Left ventricle myocardium superior (tissue), 1 donor: Measurements from ENCODE around the gene TTC27. TPM values are rescaled to one million over a fixed set of nuclear protein-coding genes. Genes with fewer than 3 reads are reported as not detected.
"Not testable (repeated sequence)": the region's sequence is repeated elsewhere in the genome, so short reads cannot be mapped to it uniquely, and the experiment has no call there.

Experiments
- ATAC-seq: fragments of 200-7000 bp; cut with Tn5 transposase; one replicate; pipeline ENCODE4 v1.9.1; 2020; ENCODE audit warnings: mild to moderate bottlenecking, moderate library complexity
- DNase-seq: peaks from one replicate; pipeline ENCODE4 v3.0.0-alpha.2; 2020
- intact Hi-C: fragments of 100-400 bp; cut with micrococcal nuclease; formaldehyde crosslinking; loops from one replicate; pipeline ENCODE4 v1.11.0; 2022
- total RNA-seq: library from RNA; stranded (reverse); fragmentation: NEBNext Ultra II Directional; extraction: Animal tissue kit (Norgen Biotek cat#: 25700); gene quantifications from one replicate; pipeline ENCODE4 v1.2.1, GENCODE V29; 2021
- donor health status: DM: no; HTN: yes; CAD: no; lungs with severe emphysema.

The TTC27 gene
- total RNA-seq, 1 donor from 2014 or later = 8.3 TPM

- intact Hi-C loops = no loop called here
- DNase-seq = no peak
- no peak for ATAC-seq
Measured at GRCh38 chr2:32833709-32834108, 205.9 kb downstream of the TTC27 start.

- ATAC-seq (no peak), DNase-seq (no peak)
- intact Hi-C loops = no loop called here
Measured at GRCh38 chr2:32835148-32835547, 207.3 kb downstream of the TTC27 start.

- no peak for DNase-seq
- no peak for ATAC-seq
- intact Hi-C loops = no loop called here
Measured at GRCh38 chr2:32836933-32837332, 209.1 kb downstream of the TTC27 start.

GRCh38 chr2:32838418-32838817, 210.6 kb downstream of the TTC27 start:
- DNase-seq (no peak), ATAC-seq (no peak)
- intact Hi-C loops = no loop called here

- intact Hi-C loops = no loop called here
- ATAC-seq = no peak
- no peak for DNase-seq
Measured at GRCh38 chr2:32838949-32839348, 211.1 kb downstream of the TTC27 start.

GRCh38 chr2:32841931-32842898, 214.4 kb downstream of the TTC27 start:
- DNase-seq = no peak
- ATAC-seq = peak; percentile 83
- intact Hi-C loops = no loop called here

- intact Hi-C loops = no loop called here
Measured at GRCh38 chr2:32843699-32844098, 215.8 kb downstream of the TTC27 start.

GRCh38 chr2:32844253-32844652, 216.4 kb downstream of the TTC27 start:
- DNase-seq (no peak), ATAC-seq (no peak)
- intact Hi-C loops = no loop called here

More at GRCh38 chr2:32843699-32844098, 215.8 kb downstream of the TTC27 start:
- ATAC-seq (no peak), DNase-seq (no peak)

- ATAC-seq, DNase-seq, intact Hi-C loops: not testable (repeated sequence)
Measured at GRCh38 chr2:32846274-32846673, 218.4 kb downstream of the TTC27 start.

- intact Hi-C loops = no loop called here
- DNase-seq = no peak
- no peak for ATAC-seq
Measured at GRCh38 chr2:32847734-32848133, 219.9 kb downstream of the TTC27 start.

- DNase-seq (no peak), ATAC-seq (peak; percentile 88)
- intact Hi-C loops = no loop called here
Measured at GRCh38 chr2:32849456-32850194, 221.8 kb downstream of the TTC27 start.

- no peak for ATAC-seq
- intact Hi-C loops = no loop called here
Measured at GRCh38 chr2:32851777-32852439, 224.1 kb downstream of the TTC27 start.

GRCh38 chr2:32852856-32853255, 225.0 kb downstream of the TTC27 start:
- intact Hi-C loops = no loop called here
- DNase-seq = no peak
- ATAC-seq = no peak

More at GRCh38 chr2:32851777-32852439, 224.1 kb downstream of the TTC27 start:
- no peak for DNase-seq

GRCh38 chr2:32856891-32857290, 229.0 kb downstream of the TTC27 start:
- DNase-seq (no peak), ATAC-seq (no peak)
- intact Hi-C loops = no loop called here

- ATAC-seq = no peak
- intact Hi-C loops = no loop called here
- no peak for DNase-seq
Measured at GRCh38 chr2:32858713-32859112, 230.9 kb downstream of the TTC27 start.

- ATAC-seq = no peak
- intact Hi-C loops = no loop called here
- DNase-seq = no peak
Measured at GRCh38 chr2:32860385-32860784, 232.5 kb downstream of the TTC27 start.

- intact Hi-C loops = no loop called here
- ATAC-seq (no peak), DNase-seq (no peak)
Measured at GRCh38 chr2:32862269-32863055, 234.6 kb downstream of the TTC27 start.

- intact Hi-C loops = no loop called here
- no peak for DNase-seq
- no peak for ATAC-seq
Measured at GRCh38 chr2:32863326-32863725, 235.5 kb downstream of the TTC27 start.

GRCh38 chr2:32863803-32864202, 236.0 kb downstream of the TTC27 start:
- no peak for ATAC-seq

More at GRCh38 chr2:32863803-32864202, 236.0 kb downstream of the TTC27 start:
- no peak for DNase-seq
- intact Hi-C loops = no loop called here
